ENCODE measurements around the gene EPHA7.

- TF ChIP-seq EZH2 (IDR thresholded peaks at IDR 0.05), result no peak
- TF ChIP-seq POLR2AphosphoS5 (IDR thresholded peaks at IDR 0.05; ENCODE audit: borderline replicate concordance, low read depth, low read length), result no peak
- no peak for TF ChIP-seq FOXP2 (optimal IDR thresholded peaks at IDR 0.05; ENCODE audit: control extremely low read depth, extremely low read length, insufficient read depth)
Observed at GRCh38 chr6:93424303-93425064, 5.1 kb upstream of the EPHA7 start.
